Smooth muscle cell (in vitro differentiated cells): ENCODE data around the gene PEX7. TPM values are rescaled to one million over a fixed set of nuclear protein-coding genes. Genes with fewer than 3 reads are reported as not detected.

Experiments
- polyA plus RNA-seq: library from polyadenylated mRNA; unstranded; fragments of >200 nt; fragmentation: Nextera tagmentation; extraction: Ambion mirVana; gene quantifications from 2 replicates; pipeline ENCODE4 v1.2.1, GENCODE V29; 2016
- small RNA-seq: library from RNA; depleted of rRNA; stranded (forward); fragments of <200 nt; gene quantifications from one replicate; pipeline ENCODE3, GENCODE V24; 2014
- total RNA-seq: library from RNA; depleted of rRNA; stranded (reverse); fragments of >200 nt; gene quantifications from 2 replicates; pipeline ENCODE4 v1.2.3, GENCODE V29; 2014

Gene PEX7
- total and polyA plus RNA-seq, 2 experiments from 2014 or later: 10.3 to 14.4 TPM

Small RNA genes within 50 kb of the gene (small RNA-seq; reads per million reads assigned to genes)
- gene RF00019 (not detected), gene RF00443 (not detected)

Other genes starting within 250 kb of the PEX7 start
- 1.8 and 2.1 TPM in 2 replicates for gene MAP3K5, start 30.1 kb upstream of the PEX7 start, total RNA-seq
- gene MAP3K5, start 30.1 kb upstream of the PEX7 start, polyA plus RNA-seq: 0.69 and 0.93 TPM in 2 replicates
- gene SLC35D3, start 99.7 kb downstream of the PEX7 start, total RNA-seq: not detected in 2 replicates
- not detected in 2 replicates for gene SLC35D3, start 99.7 kb downstream of the PEX7 start, polyA plus RNA-seq
- 2.9 and 3.8 TPM in 2 replicates for gene IL20RA, start 222.4 kb downstream of the PEX7 start, total RNA-seq
- gene IL20RA, start 222.4 kb downstream of the PEX7 start, polyA plus RNA-seq: 0.46 TPM in 1 of 2 replicates, not detected in the other